Tibial nerve (tissue), 4 donors: ENCODE measurements around the gene MS4A7.

Source experiments
- EP300 ChIP-seq, 2 donors: sonication (generic); formaldehyde crosslinking; IDR thresholded peaks; one replicate each; pipeline ENCODE4 v1.6.1; 2017; ENCODE audit warnings: antibody characterized with exemption in 2 of 2, mild to moderate bottlenecking in 1 of 2
- POLR2A ChIP-seq, 2 donors: fragments of 450-650 bp; IDR thresholded peaks; one replicate each; pipeline ENCODE4 v1.6.1; 2017; ENCODE audit warnings: antibody characterized with exemption in 2 of 2, mild to moderate bottlenecking in 2 of 2, moderate library complexity in 2 of 2
- TF ChIP-seq, protein P1 (sequence below), 5 experiments: fragments of 200-600 bp in 3 of 5; fragments of 450-650 bp in 2 of 5; sonication (generic) in 3 of 5; IDR thresholded peaks; one replicate each; pipeline ENCODE4 v1.5.1; 2016 to 2019; ENCODE audit warnings: antibody characterized with exemption in 5 of 5, mild to moderate bottlenecking in 3 of 5, moderate library complexity in 2 of 5

DNA sequence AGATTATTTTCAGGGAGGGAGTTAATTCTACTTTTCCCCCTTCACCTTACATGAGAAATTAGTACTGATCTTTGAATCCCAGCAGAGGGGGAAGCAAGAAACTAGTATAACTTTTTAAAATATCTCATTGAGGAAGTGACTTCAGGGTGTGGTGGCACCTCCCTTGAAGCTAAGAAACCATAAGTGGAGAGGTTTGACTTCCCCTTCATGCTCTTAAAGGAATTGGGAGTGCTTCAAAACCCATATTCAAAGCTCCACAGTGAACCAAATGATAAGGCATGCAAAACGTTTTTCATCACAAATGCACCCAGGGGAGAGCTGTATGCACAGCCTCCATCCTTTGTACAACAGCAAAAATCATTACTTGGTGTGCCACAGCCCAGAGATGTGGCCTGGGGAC, 18.5 kb downstream of the MS4A7 start:
- TF ChIP-seq, protein P1, sequence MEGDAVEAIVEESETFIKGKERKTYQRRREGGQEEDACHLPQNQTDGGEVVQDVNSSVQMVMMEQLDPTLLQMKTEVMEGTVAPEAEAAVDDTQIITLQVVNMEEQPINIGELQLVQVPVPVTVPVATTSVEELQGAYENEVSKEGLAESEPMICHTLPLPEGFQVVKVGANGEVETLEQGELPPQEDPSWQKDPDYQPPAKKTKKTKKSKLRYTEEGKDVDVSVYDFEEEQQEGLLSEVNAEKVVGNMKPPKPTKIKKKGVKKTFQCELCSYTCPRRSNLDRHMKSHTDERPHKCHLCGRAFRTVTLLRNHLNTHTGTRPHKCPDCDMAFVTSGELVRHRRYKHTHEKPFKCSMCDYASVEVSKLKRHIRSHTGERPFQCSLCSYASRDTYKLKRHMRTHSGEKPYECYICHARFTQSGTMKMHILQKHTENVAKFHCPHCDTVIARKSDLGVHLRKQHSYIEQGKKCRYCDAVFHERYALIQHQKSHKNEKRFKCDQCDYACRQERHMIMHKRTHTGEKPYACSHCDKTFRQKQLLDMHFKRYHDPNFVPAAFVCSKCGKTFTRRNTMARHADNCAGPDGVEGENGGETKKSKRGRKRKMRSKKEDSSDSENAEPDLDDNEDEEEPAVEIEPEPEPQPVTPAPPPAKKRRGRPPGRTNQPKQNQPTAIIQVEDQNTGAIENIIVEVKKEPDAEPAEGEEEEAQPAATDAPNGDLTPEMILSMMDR (IDR thresholded peaks at IDR 0.05): no peak
- TF ChIP-seq POLR2A (IDR thresholded peaks at IDR 0.05) (no peak), EP300 (IDR thresholded peaks at IDR 0.05) (no peak)
